HK-2 (cell line): Measurements from ENCODE around the gene POLE2.
"Not testable (repeated sequence)": the region's sequence is repeated elsewhere in the genome, so short reads cannot be mapped to it uniquely, and the experiment has no call there.

Experiments
- DNase-seq: peaks from one replicate; pipeline ENCODE4 v3.0.0-alpha.2; 2018; ENCODE audit not compliant: unreplicated experiment

Gene POLE2, protein sequence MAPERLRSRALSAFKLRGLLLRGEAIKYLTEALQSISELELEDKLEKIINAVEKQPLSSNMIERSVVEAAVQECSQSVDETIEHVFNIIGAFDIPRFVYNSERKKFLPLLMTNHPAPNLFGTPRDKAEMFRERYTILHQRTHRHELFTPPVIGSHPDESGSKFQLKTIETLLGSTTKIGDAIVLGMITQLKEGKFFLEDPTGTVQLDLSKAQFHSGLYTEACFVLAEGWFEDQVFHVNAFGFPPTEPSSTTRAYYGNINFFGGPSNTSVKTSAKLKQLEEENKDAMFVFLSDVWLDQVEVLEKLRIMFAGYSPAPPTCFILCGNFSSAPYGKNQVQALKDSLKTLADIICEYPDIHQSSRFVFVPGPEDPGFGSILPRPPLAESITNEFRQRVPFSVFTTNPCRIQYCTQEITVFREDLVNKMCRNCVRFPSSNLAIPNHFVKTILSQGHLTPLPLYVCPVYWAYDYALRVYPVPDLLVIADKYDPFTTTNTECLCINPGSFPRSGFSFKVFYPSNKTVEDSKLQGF

DNA sequence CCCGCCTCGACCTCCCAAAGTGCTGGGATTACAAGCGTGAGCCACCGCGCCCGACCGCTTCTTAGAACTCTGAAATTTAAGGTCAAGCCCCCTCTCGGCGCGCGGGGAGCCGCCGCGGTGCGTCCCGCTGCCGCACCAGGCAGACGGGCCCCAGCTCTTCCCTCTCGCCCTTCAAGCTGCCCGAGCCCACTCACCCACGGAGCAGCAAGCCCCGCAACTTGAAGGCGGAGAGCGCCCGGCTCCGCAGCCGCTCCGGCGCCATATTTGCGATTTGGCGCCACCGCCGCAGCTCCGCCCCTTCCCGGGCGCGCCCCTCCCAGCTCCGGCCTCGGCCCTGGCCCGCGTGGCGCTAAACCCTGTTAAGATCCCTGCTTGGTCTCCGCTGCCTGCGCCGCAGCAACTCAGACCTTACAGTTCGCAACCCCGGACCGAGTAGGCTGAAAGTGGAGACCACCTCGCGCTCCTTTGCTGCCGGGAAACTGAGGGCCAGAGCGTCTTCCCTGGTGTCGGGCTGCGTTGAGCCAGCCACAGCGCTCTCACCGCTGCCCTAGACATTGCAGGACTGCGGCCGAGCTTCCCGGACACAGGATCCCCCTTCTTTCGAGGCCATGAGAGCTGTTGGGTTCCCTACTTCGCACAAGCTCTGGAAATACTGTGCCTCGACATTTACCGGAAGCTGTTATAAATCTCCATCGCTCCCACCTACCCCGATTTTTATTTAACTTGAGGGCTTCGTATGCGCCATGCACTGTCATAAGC, at the start of gene POLE2:
TSS of gene POLE2 (minus strand) at position 273 of the 759 bp plus-strand sequence. CDS start at position 262, 11 bp downstream.
- peak; percentile 80 for DNase-seq

DNA sequence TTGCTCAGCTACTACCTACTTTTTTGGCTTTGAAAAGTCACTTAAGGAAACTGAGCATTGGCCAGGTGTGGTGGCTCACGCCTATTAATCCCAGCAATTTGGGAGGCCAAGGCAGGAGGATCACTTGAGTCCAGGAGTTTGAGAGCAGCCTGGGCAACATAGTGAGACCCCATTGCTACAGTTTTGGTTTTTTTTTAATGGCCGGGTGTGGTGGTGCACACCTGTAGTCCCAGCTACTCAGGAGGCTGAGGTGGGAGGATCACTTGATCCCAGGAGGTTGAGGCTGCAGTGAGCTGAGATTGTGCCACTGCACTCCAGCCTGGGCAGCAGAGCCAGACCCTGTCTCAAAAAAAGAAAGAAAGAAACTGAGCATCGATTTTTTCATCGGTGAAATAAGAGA, 47.7 kb upstream of the POLE2 start:
- DNase-seq, result not testable (repeated sequence)

DNA sequence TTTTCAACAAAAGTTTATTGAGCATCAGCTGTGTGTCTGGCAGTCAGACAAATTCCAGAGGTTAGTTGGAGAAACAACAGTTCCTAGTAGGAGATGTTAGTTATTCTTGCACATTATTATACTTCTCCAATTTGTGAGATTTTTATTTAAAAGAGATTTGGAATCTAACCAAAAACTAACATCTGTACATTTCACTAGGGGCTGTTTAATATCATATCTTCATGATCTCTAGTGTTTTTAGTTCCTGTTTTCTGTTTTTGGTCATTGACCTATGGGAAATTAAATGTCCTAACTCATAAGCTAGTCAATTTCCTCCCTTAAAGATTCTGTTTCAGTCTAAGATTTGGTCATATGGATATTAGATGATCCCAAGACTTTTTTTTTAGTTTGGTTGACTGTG, 45.8 kb upstream of the POLE2 start:
- no peak for DNase-seq

DNA sequence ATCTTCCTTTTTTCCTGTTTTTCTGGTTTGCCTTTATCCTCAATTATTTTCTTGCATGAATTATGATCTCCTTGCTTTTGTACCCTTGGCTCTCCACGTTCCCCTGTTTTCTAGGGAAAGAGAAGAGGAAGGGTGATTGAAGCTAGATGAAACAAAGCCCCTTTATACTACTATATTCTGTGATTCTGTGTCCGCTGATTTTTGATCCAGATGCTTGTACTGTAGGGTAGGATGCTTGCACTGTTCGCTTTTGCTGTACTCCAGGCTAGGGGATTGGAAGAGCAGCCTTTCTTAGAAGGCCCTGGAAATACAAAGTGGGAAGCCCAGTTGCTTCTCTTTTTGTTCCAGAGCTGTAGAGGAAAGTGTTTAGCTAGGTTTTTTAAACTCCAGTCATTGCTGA, 44.9 kb upstream of the POLE2 start:
- DNase-seq, result no peak

DNA sequence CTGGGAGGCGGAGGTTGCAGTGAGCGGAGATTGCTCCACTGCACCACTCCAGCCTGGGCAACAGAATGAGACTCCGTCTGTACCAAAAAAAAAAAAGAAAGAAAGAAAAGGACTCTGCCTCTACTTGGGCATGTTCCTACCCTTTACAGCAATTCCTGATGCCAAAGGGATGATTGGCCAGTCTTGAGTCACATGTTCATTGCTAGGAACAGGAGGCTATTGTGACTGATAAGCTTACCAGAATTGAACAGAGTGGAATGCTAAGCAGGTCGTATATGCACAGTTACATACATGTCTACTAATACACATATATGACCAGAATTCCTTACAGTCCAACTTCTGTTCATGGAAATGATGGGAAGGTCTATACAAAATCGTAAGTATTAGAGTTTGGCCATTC, 39.2 kb upstream of the POLE2 start:
- DNase-seq, result no peak

DNA sequence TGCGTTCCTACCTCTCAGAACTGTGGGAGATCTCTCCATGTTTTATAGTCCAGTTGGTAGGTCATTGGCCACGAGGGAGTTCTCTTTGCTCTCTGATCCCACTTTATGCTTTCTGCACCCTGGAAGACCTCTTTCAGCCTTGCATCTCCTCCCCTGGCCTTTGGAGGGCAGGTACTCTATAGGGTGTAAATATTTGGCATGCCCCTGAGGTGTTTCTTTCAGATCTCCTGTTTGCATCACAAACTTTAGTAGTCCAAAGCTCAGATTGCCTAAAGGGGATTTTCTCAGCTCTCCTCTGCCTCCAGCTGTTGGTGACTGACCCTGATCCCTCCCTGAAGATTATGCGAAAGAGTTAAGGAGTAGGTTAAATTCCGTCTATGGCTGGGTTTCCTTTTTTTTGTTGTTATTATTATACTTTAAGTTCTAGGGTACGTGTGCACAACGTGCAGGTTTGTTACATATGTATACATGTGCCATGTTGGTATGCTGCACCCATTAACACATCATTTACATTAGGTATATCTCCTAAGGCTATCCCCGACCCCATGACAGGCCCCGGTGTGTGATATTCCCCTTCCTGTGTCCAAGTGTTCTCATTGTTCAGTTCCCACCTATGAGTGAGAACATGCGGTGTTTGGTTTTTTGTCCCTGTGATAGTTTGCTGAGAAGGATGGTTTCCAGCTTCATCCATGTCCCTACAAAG, 33.9 kb upstream of the POLE2 start:
- not testable (repeated sequence) for DNase-seq

DNA sequence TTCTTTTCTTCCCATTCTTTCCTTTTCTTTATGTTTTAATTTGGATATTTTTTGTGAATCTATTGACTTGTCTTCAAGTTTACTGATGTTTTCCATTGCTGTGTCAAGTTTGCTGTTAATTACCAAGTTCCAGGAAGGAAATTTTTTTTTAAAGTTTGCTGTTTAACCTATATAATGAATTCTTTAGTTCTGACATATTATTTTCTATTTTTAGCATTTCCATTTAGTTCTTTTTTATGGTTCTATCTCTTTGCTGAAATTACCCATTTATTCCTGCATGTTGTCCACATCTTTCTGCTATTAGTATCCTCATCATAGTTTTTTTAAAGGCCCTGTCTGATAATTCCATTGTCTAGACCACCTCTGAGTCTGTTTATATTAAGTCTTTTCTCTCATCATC, 32.7 kb upstream of the POLE2 start:
- DNase-seq, result no peak

DNA sequence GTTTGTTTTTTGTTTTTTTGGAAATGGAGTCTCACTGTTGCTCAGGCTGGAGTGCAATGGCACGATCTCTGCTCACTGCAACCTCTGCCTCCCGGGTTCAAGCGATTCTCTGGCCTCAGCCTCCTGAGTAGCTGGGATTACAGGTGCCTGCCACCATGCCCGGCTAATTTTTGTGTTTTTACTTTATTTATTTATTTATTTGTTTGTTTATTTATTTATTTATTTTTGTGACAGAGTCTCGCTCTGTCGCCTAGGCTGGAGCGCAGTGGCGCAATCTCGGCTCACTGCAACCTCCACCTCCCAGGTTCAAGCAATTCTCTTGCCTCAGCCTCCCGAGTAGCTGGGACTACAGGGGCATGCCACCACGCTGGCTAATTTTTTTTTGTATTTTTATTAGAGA, 23.0 kb upstream of the POLE2 start:
- not testable (repeated sequence) for DNase-seq

DNA sequence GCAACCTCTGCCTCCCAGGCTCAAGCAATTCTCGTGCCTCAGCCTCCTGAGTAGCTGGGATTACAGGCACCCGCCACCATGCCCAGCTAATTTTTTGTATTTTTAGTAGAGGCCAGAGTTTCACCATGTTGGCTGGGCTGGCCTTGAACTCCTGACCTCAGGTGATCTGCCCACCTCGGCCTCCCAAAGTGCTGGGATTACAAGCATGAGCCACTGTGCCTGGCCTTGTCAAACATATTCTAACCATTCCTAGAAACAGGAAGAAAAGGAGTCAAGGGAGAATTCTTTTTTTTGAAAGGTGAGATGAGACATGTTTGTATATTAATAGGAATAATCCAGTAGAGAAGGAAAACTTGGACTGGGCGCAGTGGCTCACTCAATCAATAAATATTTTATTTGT, 16.5 kb upstream of the POLE2 start:
- not testable (repeated sequence) for DNase-seq

DNA sequence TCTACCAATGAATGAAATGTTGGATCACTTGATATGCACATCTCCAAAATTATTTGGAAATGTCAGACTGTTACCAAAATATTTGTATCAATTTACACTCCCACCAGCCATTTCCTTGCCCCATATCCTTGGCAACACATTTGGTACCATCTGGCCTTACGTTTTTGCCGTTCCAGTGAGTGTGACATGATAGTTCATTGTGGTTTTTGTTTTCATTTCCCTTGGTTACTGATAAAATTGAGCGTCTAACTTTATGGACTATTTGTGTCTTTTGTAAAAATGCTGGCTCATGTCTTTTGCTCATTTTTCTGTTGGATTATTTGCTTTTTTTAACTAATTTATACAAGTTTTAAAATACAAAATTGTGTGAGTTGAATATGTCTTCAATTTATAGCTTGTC, 16.0 kb upstream of the POLE2 start:
- DNase-seq, result no peak

DNA sequence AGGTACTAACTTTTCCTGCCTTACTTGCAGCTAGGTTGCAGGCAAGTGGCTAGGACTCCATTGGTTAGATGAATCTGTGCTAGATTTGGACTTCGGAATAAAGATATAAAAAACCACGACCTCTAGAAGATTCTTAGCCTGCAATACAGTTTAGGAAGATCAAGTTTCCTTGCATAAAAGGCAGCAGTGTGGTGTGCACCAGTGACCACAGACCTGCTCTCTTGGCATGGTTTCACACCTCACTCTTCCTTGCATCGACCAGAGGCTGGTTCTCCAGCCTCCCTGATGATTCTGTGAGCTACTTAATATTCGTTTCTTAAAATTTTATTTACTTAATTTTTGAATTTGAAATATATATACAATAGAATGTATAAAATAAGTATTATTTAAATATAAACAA, 14.7 kb upstream of the POLE2 start:
- no peak for DNase-seq

DNA sequence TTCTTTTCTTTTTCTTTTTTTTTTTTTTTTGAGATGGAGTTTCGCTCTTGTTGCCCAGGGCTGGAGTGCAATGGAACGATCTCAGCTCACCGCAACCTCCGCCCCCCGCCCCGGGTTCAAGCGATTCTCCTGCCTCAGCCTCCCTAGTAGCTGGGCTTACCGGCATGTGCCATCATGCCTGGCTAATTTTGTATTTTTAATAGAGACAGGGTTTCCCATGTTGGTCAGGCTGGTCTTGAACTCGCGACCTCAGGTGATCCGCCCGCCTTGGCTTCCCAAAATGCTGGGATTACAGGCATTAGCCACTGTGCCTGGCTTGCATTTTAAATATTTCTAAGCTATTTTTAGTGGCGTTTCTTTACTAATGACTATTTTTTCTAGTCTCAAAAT, 5.7 kb upstream of the POLE2 start:
- DNase-seq, result peak; percentile 19

DNA sequence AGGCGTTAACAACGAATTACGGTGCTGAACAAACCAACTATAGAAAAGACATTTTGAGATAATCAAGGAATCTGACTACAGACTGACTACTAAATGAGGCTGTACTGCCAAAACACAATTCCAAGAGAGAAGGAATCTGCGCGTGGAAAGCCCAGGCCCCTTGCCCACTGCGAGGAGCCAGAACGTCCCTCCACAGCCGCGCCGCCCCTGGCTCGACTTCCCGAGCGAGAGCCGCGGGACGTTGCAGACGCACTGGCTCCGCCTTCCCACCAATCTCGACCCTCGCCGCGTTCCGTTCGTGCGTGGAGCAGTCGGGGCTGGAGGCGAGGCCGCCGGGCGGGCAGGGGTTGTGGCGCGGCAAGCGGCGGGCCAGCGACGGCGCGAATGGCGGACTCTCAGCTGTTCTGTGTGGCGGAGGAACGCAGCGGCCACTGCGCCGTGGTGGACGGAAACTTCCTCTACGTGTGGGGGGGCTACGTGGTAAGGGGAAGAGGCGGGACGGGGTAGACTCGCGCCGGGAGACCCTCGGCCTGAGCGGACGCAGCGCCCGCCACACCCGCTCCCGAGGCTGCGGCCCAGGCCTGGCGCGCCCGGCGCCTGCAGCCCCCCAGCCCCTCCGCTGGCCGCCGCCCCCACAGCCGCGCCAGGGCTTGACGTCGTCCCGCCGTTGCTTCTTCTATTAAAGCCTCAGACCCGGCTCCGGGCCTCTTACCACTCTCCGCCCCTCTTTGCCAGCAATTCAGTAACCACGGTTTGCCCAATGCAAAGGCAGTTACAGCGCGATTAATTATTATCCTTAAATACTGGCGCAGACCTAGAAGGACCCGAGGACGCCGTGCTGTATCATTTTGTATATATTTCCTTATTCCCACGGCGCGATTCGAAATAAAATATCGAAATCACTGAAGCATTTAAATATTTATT, 5.1 kb upstream of the POLE2 start, which contains the start of gene KLHDC1:
TSS of gene KLHDC1 (plus strand) at position 310 of the 924 bp plus-strand sequence. CDS start at position 385, 75 bp downstream.
- DNase-seq, result peak; percentile 76

DNA sequence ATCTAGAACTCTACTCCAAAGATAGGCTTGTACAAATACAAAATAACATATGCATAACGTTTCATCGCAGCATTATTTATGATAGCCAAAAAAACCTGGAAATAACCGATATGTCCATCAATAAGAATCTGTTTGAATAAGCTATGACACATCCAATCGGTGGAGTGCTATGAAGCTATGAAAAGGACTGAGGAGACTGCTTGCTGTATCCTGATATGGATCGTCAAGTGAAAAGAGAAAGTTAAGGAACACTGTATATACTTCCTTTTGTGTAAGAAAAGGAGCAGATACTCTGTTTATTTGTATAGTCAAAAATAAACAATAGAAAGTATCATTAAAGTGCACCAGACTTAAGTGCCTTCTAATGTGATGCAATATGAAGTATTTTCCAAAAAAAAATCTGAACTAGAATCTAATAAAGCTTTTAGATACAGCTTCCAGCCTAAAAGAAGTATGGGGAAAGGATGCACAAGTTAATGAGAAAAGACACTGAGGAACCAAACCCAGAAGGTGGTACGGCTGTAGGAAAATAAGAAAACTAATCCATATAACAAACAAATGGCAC, 4.3 kb upstream of the POLE2 start:
- no peak for DNase-seq

DNA sequence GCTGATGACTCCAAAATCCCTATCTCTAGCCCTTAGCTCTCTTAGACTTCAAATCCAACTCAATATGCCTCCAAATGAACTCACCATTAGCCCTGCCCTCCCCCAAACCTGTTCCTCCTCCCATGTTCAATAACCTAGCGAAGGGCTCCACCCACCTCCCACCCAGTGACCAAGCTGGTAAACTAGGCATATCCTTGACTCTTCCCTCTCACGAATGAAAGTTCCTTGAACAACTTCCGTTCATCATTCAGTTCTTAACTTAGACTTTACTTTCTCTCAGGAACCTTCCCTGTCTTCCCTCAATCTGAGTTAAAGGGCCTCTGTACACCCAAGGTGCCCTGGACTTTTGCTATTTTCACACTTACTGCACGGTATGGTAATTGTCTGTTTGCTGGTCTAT, 3.0 kb upstream of the POLE2 start:
- no peak for DNase-seq

DNA sequence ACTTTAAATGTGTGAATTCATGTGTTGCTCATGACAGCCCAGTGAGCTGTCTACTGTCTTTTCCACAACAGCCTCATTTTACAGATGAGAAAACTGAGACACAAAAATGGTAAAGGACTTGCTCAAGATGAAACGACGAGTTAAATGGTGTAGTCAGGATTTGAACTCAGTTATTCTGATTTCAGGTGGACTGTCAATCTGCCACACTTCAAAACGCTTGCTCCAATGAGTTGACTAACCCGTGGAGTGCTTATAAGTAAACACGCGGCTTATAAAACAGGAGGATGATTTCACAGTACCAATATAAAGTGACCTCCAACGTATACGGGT, 652 bp upstream of the POLE2 start:
- DNase-seq, result no peak

DNA sequence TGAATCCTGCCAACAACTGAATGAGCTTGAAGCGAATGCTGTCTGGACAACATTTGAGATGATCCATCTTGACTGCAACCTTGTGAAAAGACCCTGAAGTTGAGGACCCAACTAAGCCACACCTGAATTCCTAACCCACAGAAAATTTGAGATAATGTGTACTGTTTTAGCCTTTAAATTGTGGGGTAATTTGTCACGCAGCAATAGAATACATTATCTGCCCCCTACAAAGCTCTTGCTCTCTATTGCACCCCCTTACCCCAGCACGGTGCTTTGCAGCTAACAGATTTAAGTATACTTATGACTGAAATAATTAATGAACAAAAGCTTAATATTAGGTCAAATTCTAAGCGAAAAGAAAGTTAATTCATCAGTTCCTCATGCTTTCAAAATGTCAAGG, 1.6 kb downstream of the POLE2 start:
- DNase-seq, result no peak

DNA sequence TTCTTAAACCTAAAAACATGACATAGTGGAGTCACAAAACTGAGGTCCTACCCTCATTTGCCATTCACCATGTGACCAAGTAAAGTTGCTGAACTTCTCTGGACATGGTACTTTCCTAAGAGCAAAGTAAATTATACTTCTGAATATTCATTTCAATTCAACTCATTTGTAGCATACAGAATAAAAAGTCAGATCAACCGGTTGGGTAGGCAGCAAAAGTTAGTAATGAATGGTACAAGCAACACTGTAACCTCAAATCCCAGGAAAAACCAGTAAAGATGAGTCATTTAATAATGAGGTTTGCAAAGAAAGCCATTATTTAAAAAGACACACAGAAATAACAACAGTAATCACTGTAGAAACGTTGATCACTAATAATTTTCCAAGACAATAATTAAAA, 8.7 kb downstream of the POLE2 start:
- DNase-seq, result no peak

DNA sequence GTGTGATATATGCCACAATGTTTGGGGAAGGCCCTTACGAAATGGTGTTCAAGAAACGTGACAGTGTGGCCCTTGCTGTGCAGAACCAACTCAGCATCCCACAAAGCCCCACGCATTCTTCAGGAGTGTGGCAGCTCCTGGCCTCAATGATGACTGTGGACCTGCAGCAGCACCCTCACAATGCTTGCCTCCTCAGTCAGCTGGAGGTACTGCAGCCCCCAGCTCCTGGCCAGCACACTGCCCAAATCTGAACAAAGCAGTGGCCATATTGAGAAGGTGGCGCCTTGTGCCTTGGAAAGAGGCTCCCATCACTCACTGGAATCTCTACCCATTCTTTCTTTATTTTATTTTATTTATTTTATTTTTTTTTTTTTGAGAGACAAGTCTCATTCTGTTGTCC, 10.4 kb downstream of the POLE2 start:
- no peak for DNase-seq

DNA sequence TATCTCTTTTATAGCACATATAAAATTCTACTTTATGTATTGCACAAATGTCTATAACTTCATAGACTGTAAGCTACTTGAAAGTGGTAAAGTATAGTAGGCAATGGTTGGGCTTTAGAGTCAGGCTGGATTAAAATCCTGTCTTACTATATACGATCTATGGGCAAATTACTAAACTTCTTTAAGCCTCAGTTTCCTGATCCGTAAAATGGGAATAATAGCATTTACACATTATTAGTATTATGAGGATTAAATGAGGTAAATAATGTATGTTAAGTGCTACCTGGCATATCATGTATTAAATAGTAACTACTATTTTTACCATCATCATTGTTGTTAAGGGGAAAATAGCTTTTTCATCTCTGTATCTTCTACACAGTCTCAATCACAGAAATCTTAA, 14.4 kb downstream of the POLE2 start:
- DNase-seq, result no peak

DNA sequence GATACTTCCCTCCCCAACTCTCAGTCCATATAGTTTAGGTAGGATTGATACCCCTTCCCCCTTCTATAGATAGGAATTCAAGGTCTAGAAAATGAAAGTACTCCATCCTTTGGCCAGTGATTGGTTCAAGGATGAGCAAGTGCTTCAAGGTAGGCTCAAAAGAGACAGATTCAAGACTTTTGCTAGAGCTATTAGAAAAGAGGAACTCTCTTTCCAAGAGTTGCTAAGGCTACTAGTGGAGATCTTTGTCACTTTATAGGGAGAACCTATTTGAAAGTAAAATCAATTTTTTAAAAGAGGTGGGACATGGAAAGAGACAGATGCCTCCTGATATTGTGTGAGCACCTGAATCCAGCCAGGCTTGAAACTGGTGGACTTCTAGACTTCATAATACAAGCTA, 17.5 kb downstream of the POLE2 start:
- no peak for DNase-seq
